DND-41 (cell line): Measurements from ENCODE around the gene NLGN1.

Experiments used
- CTCF ChIP-seq: IDR thresholded peaks from 2 replicates; pipeline ENCODE4 v1.5.1; 2012; ENCODE audit warnings: borderline replicate concordance, low read length, moderate library complexity, mild to moderate bottlenecking; ENCODE audit not compliant: poor library complexity, severe bottlenecking; ENCODE audit errors: extremely low read depth
- EZH2 ChIP-seq: IDR thresholded peaks from 3 replicates; pipeline ENCODE4 v1.6.1; 2012; ENCODE audit warnings: borderline replicate concordance, low read depth, mild to moderate bottlenecking, moderate library complexity, low read length, inconsistent platforms; ENCODE audit not compliant: severe bottlenecking

- no peak for TF ChIP-seq CTCF
- no peak for TF ChIP-seq EZH2
Observed at GRCh38 chr3:173932624-173933023, 535.1 kb downstream of the NLGN1 start.
